Measurements from ENCODE around the gene SPOCK1.
"Not testable (repeated sequence)": the region's sequence is repeated elsewhere in the genome, so short reads cannot be mapped to it uniquely, and the experiment has no call there.

The SPOCK1 gene

DNA sequence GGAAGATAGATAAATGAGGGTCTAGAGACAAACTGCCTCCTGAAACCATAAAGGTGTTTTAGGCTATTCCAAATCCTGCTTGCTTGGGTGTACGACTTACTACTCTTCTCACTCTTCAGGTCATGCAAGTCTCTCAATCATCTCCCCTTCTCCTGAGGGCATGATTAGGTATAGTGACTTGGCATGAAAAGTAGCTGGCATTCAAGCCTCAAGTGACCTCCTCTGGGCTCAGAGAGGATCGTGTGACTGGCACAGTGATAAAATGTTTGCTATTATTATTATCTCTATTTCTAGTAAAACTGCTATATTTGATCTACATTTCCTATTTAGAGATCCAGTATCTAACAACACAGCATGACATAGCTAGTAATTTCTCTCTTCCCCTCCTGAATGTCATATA is 494.8 kb downstream of the SPOCK1 start:
- FAIRE-seq: no peak

DNA sequence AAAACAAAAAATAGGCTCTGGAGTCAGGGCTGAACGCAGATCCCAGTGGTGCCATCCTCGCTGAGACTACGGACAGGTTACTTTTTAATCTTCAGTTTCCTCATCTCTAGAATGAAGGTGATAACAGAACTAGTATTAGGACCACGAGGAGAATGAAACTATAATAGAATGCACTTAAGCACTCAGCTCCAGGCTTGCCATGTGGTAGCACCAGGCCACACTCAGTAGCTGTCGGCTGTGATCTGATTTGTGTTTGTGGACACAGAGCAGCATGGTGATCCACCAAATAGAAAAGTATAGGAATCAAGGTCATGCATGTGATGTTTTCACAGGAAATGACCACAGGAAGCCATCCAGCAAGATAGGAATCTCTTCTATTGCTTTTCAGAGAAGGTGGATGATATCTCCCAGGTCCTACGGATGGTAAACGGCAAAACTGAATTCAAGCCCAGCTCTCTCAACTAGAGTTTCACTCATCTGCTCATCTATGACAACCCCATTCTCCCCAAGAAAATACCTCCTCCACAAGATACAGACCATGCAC is 498.0 kb downstream of the SPOCK1 start:
- FAIRE-seq: no peak

DNA sequence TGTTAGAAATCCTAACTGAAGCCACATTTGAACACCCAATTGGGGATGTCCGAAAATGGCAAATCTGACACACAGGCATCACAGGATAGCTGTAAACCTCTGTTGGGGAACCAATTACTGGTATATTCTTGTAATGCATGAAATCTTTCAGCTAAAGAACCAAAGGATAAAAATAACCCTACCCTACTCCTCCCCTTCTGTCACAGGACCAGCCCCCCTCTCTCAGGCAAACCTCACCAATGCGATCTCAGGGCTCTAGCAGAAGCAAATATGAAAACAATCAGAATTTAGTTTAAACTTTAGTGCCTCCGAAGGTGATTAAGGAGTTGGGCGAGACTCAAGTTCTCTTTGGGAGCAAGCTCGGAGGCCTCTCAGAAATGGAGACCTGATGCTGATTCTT is 499.3 kb downstream of the SPOCK1 start:
- no peak for FAIRE-seq

DNA sequence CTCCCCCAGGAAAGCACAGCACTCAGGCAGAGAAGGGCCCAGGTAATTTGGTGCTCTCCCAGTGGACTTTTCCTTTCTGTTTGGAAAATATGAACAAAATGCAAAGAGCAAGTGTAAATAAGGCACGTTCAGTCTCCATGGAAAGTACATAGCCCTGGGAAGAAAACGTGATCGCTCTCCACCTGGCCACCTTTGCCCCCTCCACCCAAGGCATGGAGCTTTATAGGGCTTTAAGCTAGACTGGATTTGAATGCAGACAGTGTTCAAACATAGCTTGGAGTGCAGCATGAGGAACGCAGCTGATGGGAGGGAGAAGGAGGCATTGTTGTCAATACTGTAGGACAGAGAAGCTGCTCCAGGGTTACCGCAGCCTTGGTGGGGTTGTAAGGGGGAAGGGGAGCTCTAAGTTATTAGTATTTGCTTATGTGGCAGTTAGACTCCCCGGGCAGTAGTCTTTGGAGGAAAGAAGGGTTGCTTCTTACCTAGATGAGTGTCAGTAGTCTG is 500.2 kb downstream of the SPOCK1 start:
- no peak for FAIRE-seq

DNA sequence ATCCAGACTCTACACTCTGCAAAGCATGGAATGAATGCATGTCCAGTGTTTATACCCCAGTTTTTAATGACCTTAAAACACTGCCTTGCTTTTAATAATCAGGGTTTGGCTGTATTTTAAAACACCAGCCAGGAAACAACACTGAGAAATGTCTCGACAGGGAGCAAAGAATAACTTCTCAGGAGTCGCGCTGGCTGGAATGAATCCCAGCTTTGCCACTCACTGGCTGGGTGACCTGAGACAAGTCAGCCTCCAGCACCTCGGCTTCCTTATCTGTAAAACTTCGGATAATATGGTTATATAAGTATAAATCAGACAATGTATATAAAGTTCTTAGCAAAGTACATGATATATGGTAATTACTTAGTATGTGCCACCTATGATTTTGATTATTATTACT is 505.0 kb downstream of the SPOCK1 start:
- no peak for FAIRE-seq

DNA sequence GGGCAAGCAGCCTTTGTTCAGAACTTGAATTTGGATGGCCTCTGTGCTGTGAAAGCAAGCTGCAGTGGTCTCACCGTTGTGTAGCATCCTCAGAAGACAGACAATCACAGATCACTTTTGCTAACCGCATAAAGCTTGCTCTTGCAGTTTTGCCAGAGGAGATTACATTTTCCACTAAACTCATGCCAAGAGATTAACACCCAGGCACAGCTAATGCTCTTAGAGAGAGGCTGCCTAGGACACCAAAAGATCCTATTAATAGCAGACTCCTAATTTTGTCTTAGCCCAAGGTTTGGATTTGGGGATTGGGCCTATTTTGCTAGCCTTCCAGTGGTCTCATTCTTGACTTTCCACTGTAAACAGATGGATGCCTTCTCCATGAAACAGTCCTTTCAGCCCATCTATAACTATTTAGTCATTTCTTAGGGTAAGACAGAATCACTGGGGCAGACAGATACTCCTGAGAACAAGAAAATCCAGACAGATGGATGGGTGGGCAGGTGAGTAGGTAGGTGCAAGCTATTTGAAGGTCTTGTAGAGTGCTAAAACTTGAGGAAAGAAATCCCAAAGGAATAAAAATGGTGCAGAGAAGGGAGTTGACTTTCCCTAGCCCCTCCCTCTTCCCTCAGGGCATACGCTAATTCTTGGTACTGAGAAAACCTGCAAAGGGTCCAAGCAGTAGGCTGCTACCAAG is 506.2 kb downstream of the SPOCK1 start:
- no peak for FAIRE-seq

DNA sequence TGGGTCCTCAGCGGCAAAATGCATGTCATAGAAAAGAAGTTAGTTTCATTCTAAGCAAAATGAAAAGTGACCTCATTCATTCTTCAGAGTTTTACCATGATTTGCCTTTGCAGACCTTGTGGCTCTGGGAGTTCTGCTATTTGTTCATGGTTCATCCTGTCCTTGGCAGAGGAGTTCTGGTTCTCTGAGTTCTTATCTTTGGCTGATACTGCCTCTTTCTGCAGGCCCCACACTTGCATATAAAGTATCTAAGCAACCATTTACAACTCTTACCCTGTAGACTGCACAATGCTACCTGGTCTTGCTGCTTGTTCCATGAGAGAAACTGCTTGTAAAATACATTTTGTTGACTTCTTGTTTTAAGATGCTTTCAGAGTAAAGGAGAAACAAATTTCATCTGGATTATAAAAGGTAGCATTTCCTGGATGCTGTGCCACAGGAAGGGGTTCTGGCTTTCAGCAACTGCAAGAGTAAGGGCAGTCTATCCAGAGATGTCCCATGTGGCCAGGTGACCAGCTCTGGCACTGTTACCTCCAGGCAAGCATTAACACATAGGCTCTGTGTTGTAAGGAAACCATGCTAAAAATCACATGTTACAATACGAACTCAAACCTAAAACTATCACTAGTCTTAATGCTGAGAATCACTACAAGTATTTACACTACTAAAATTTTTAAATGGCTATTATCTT is 513.2 kb downstream of the SPOCK1 start:
- no peak for FAIRE-seq

DNA sequence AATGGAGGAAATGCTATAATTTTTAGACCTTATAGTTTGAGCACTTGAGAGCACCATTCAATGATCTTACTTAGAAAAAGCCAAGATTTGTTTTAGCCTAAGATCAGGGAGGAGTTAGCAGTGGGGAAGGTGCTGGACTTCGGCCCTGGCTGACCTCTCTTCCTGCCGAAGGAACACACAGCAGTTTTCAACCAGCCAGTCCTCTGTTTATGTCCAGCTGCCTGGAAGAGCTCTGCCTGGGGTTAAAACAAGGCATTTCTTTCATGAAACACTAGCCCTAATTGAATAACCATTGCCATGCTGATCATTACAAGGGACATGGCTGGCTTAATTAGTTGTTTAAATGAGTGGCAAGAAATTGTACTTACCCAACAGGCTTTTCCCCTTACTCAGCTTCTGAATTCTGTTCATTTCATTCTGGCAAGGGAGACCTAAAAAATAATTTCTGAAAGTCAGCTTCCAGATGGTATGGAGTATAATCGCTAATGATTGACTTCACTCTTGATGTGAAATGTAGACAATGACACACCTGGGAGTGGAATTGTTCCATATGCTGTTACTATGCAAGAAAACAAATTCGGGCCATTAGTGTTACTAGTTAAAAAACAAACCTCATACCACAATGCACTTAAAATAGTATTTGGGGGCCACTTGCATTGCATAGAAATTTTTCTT is 514.2 kb downstream of the SPOCK1 start:
- FAIRE-seq: no peak

DNA sequence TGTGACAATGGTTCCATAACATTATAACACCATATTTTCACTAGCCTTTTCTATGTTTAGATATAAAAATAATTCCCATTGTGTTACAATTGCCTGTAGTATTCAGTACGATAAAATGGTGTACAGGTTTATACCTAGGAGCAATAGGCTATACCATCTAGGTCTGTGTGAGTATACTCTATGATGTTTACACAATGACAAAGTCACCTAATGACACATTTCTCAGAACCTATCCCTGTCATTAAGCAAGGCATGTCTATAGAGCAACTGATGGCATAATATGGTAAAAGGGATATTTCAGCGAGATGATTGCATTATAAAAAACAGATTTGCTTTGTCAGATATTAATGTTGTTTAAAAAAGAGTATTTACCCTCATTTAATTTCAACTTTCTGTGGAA is 517.2 kb downstream of the SPOCK1 start:
- FAIRE-seq: no peak

DNA sequence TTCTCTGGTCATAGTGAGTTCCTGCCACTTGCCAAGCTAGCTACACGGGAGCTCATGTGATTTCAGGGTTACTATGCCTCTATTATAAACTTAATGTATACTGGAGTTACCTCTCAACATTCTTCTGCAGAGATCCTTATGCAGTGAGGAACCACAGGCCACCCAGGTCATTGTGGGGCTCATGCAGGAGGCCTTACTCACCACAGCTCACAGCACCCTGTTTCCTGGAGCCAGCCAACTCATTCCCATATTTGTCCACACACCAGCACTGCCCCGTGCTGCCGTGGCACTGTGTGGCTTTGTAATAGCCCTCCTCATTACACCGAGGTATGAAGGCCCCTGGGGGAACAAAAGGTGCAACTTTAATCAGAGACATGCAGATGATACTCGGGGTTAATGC is 520.0 kb downstream of the SPOCK1 start:
- no peak for FAIRE-seq

DNA sequence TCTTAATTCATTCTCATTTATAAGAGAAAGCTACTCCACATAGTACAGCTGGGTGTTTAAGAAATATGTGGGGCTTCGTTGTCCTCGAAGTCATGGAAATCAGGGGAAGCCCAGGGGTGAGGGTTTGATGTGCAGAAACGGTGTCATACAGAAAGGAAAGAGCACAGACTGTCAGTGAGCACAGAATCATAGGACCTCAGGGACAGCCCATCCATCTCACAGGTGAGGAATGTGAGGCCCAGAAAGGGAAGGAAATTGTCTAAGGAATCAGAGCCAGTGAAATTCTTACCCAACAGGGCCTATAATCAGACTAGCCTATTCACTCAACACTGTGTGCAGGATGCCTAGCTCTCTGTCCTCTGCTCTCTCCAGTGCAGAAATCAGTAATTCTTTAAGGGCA is 535.6 kb downstream of the SPOCK1 start:
- no peak for FAIRE-seq

DNA sequence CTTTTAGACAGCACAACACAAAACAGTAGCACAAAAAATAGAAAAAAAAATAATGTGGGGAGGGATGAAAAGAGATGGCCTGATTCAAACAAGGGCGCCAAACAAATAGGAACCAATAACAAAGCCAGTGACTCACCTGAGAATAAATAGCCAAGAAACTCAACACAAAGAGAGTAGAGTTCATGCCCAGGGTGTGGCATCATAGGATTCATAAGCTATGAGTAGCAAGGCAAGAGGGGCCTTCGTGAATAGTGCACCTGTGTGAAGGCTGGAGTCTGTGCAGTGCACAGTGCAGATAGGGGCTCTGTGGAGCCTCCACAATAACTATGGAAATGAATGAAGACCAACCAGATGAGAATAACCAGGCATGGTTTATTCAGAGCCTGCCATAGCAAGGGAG is 541.7 kb downstream of the SPOCK1 start:
- FAIRE-seq: no peak

DNA sequence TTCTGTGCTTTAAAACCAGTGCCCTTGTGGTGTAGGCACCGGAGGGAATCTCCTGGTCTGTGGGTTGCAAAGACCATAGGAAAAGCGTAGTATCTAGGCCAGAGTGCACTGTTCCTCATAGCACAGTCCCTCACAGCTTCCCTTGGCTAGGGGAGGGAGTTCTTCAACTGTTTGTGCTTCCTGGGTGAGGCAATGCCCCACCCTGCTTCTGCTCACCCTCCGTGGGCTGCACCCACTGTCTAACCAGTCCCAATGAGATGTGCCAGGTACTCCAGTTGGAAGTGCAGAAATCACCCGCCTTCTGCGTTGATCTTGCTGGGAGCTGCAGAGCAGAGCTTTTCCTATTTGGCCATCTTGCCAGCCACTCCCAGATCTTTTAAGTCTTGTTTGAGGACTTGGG is 545.0 kb downstream of the SPOCK1 start:
- FAIRE-seq: not testable (repeated sequence)

DNA sequence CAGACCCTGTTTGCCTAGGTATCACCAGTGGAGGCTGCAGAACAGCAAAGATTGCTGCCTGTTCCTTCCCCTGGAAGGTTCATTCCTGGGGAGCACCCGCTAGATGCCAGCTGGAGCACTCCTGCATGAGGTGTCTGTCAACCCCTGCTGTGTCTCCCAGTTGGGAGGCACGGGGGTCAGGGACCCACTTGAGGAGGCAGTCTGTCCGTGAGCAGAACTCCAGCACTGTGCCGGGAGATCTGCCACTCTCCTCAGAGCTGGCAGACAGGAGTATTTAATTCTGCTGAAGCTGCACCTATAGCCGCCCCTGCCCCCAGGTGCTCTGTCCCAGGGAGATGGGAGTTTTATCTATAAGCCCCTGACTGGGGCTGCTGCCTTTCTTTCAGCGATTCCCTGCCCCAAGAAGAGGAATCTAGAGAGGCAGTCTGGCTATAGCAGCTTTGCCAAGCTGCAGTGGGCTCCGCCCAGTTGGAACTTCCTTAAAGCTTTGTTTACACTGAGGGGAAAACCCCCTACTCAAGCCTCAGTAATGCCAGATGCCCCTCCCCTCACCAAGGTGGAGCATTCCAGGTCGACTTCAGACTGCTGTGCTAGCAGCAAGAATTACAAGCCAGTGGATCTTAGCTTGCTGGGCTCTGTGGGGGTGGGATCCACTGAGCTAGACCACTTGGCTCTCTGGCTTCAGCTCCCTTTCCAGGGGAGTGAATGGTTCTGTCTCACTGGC is 545.6 kb downstream of the SPOCK1 start:
- FAIRE-seq: not testable (repeated sequence)

DNA sequence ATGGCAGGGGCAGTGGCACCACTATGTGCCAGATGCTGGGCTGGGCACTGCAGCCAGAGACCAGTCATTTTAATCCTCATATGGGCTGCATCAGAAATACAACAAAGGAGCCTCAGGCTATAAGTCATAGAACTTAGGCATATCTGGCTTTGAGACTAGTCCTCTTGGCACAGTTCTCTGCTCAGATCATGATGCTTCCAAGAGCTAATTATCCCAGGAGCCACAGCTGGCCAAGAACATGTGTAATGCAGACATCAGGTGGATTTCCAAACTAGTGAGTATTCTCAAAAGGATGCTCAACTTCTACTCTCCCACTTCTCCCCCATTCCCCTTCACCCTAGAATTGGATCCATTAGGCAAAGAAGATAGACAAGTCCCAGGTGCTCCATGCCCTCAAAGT is 571.6 kb downstream of the SPOCK1 start:
- no peak for FAIRE-seq

DNA sequence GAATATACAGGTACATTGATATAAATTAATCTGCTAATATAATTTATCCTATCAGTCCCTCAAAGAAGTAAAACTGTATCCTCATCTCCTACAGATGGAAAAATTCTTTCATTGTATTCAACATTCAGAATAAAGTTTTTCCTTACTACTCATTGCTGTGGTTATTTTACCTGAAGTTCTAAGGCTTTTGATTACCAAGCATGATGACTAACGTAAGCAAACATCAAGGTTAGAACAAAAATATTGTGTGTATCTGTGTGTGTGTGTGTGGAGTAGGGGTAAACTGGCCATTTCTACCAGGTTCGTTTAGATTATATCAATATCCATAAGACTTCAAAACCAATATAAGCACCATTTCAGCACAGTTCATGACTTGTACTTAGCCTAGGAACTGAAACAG is 573.1 kb downstream of the SPOCK1 start:
- FAIRE-seq: no peak

Measured in colon (tissue), 2 donors.